Measurements from ENCODE around the gene PREX1.
"Not testable (repeated sequence)": the region's sequence is repeated elsewhere in the genome, so short reads cannot be mapped to it uniquely, and the experiment has no call there.

PREX1 gene

DNA sequence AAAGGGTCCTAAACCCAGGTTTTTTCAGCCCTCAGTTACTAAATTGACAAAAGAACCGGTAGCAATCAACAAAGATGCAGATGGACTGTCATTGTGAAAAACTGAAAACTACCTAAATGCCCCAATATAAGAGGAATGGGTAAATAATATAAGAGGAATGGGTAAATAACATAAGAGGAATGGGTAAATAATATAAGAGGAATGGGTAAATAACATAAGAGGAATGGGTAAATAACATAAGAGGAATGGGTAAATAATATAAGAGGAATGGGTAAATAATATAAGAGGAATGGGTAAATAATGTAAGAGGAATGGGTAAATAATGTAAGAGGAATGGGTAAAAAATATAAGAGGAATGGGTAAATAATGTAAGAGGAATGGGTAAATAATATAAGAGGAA is 15.7 kb downstream of the PREX1 start:
- DNase-seq, result not testable (repeated sequence)

DNA sequence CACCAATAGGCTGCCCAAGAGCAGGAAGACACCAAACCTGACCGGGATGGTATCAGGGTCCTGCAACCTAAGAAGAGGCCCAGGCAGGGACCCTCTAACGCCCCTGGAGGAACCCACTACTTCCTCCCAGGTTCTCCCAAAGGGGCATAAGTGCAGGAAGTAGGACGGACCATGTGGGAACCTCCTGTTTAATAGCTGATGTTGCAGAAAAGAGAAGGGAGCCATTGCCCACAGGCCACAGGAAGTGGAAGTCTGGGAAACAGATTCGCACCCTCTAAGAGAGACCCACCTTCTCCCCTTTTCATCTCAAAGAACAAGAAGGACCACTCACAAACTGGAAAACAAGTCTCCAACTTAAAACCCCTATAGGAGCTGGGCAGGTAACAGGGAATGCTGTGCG is 18.1 kb downstream of the PREX1 start:
- DNase-seq, result no peak

DNA sequence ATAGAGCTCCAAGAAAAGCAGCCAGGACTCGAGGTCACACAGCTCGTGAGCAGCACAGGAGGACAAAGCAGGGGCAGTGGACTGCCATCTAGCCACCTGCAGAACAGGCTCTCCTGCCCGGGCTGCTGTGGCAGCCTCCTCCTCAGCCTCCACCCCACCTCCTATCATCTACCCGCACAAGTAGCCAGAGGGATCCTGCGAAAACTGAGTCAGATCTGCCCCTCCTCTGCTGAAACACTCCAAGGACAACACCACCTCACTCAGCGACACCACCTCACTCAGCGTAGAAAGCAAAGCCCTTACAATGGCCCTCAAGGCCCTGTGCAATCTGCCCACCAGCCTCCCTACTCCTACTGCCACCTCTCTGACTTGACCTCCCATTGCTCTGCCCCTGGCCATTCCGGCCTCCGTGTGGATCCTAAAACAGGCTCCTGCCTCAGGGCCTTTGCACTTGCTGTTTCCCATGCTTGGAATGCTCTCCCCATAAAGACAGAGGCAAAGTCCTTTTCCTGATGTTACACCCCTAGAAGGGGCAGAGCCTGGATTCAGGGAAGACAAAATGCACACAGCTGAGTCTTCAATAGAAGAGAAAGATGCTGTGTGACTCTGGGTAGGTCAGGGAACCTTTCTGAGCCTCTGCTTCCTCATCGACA is 19.3 kb downstream of the PREX1 start:
- DNase-seq, result no peak

DNA sequence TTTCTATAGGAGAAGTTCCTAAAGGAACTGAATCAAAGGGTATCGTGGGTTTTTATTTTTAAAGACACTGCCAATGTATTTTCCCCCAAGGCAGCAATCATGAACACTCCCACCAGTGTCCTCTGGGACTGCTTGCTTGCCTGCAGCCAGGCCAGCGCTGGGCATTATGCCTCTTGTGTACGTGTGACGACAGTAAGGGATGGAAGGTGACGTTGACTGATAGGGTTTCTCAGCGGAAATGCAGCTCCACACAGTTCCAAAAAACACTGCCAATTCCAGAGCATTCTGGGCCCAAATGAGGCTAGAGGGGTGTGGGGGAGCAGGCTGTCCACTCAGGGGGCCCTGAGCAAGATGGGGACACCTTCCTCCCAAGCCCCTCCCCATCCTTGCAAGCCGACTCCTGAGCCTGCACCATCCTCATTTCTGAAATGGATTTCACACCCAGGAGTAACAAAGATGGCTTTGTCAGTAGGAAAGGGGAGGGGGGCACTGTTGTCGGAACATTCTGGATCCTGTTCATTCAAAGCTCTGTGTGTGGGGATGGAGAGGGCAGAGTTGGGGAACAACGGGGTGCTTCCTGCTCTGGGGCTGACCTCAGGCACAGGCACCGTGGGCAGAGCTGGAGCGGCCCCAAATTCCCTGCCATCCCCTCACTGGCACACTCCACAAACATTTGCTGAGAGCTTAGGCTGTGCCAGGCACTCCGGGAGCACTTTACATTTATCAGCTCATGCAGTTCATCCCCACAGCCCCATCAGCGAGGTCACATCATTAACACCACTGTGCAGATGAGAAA is 20.0 kb downstream of the PREX1 start:
- DNase-seq, result no peak

DNA sequence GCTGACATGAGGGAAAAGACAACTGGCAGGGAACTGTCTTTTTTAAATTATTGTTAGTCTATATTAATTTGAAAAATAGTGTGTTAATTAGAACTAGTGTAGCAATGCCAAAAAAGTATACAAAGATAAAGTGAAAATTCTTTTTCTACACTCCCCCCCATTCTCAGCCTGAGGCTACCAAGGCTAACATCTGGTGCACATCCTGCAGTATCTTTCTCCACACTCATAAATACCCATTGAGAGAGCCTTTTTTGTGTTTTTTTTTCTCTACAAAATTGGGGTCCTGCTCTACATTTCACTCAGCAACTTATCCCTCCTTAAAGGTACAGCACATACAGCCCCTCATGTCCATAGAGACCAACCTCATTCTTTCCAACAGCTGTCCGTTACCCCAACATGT is 20.7 kb downstream of the PREX1 start:
- DNase-seq, result no peak

DNA sequence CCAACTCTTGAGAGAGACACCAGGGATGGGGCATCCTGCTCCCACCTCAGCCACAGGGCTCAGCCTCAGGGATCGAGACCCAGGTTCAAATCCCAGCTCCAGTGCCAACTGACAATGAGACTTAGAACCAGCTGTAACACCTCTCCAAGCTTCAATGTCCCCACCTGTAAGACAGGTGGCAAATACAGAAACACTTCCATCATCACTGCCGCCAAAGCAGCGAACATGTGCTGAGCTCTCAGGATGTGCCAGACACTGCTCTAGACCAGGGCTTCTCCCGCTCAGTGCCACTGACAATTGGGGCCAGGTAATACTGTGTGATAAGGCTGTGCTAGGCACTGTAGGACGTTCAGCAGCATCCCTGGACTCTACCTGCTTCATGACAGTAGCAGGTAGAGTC is 22.1 kb downstream of the PREX1 start:
- DNase-seq, result no peak

DNA sequence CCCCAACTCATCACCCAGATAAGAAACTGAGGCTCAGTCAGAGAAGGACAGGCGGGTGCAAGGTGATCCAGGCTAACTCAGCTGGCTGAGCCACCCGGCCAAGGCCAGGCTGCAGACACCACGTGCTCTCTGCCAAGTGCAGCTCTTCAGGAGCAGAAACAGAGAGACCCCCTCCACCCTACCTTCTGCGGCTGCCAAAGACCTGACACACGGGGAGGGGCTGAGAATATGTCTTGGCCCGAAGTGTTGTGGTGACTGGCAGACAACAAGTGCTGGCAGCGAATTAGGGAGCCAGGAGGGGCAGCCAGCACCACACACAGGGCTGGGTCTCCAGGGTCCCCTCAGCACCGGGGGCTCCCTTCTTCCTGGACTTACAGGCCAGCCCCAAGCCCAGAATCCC is 22.5 kb downstream of the PREX1 start:
- no peak for DNase-seq

DNA sequence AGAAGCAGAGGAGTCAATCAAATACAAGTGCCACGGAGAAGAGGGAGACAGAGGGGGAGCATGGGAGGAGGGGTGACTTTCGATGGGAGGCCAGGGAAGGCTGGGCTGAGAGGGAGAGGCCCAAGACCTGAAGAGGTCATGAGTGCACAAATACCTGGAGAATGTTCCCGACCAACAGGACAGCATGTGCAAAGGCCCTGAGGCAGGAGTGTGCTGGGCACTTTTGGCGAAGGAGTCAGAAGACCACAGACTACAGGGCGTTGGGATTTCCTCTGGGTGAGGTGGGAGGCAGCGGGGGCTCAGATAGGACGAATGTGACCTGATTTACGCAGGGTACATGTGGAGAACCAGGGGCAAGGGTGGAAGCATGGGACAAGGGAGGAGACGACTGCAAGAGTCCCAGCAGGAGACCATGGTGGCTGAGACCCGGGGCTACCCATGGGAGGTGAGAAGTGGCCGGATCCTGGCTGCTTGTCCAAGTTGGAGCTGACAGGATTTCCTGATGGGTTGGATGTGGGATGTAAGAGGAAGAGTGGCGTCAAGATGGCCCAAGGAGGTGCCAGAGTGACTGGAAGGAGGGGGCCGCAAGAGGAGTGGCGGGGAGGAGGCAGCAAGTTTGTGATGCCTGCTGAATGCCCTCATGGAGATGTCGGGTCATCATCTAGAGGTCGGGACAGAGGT is 23.4 kb downstream of the PREX1 start:
- DNase-seq, result no peak

DNA sequence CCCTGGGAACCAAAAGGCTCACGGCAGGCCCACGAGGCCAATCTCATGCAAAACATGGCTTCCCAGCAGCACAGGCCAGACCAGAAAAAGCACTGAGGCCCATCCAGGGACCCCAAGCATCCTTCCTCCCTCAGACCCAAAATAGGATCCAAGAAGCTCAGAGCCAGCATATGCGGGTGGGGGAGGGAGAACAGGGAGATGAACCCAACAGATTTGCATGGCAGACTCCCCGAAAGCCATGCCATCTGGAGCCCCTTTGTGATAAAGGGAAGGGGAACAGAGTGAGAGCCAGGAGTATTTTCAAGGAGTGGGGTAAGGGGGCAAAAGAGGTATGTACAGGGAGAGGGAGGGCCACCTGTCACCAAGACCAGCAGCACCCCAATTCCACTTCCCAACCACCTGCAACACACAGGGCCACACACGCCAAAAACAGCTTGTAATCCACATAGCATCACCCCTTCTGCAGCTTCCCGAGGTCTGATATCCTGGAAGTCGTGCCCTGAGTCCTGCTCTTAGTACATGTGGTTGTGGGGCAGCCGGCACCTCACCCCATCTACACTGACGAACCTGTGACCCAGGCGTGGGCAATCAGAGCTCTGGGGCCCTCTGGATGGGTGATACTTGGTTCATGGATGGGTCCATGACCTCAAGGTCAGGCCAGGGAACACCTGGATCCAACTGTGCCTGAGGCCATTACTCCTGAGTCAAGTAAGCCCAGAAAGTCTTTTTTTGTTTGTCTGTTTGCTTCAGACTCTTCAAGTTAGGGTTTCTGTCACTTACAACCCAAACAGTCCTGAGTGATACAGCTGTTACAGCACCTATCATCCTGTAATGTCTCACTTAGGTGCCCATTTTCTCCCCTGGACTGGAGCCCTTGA is 24.4 kb downstream of the PREX1 start:
- no peak for DNase-seq

DNA sequence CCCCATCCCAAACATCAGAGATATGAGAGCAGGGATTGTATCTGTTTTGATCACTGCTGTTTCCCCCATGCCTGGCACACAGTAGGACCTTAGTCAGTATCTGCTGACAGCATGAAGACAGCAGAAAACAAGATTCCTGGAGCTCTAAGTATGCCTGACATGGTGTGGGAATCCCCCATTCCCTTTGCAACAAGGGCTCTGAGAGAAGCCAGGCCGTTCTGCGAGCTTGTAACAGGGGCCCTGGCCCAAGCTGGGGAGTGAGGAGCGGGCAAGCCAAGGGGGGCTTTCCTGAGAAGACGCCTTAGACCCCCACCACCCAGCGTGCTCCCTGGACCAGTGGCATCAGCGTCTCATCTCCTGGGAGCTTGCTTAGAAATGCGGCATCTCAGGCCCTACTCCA is 25.2 kb downstream of the PREX1 start:
- DNase-seq, result no peak

DNA sequence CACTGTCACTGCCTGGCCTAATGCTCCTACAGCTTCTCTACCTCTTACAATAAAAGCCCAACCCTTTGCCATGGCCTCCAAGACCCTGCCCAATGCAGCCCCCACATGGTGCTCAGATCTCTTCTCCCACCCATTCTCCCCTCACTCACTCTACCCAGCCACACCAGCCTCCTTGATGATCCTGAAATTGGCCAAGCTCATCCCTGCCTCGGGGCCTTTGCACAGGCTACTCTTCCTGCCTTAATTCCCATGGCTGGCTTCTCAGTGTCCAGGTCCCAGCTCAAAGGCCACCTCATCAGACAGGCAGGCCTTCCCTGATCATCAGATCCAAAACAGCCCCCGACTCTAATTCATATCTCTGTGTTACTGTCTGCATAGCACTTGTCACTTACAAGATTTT is 25.6 kb downstream of the PREX1 start:
- DNase-seq, result no peak

DNA sequence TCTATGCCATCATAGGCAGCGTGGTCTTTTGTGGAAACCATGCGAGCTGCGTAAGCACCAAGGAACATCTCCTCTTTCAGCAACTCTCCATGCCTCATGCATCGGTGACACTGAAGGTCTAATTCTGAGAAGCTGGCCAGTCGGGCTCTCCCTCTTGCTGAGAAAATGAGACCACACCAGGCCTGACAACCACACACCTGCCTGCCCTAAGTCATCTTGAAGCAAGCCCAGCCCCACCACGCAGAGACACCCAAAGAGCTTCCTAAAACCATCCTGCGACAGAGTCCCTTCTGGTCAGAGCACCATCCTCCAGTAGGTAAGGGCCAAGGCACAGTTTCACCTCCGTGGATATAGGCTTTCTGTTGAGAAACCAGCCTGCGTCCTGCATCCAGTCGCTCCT is 26.6 kb downstream of the PREX1 start:
- no peak for DNase-seq

DNA sequence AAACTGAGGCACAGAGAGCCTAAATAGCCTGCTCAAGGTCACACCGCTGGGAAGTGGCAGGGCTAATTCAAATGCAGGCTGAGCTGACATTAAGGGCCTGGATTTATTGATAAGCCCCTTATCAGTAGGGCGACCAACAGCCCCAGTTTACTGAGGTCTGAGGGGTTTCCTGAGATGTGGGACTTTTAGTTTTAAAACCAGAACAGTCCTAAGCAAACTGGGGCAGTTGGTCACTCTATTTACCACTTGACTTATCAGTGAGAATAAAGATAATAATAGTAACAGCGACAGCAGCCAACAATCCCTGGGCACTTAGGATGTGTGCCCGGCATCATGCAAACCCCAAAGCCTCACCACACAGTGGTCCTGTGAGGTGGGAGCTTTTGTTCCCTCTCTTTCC is 27.6 kb downstream of the PREX1 start:
- no peak for DNase-seq

DNA sequence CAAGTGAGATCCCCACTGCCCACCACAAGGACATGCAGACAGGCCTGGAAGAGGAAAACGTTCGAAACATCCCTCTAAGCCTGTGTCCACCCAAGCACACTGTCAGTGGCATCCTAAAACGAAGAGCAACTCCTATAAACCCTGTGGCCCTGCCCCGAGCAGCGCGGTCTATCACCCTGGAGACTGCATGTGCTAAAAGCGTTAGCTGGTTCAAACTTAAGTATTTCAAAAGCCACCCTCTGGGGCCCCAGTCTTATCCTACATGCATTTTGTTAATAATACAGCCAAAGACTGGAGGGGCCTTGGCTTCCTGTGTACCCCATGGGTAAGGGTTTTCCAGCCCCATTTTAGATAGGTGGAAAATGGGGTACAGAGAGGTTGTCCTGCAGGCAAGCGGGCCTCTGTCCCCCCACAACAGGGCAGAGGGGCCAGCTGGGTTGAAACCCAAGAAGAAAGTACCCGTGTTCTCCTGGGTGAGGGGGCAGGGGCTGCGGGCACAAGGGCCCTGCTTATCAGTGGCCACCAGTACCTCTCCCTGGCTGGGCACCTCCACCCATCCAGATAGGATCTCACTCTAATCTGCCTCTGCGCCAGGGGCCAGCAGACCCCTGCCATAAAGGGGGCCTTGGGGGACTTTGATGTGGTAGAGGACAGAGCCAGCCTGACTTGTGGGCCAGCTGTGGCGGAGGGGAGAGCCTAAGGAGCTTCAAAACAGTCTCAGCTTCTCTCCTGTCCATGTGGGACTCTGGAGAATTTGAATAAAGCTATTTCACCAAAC is 28.3 kb downstream of the PREX1 start:
- DNase-seq, result no peak

DNA sequence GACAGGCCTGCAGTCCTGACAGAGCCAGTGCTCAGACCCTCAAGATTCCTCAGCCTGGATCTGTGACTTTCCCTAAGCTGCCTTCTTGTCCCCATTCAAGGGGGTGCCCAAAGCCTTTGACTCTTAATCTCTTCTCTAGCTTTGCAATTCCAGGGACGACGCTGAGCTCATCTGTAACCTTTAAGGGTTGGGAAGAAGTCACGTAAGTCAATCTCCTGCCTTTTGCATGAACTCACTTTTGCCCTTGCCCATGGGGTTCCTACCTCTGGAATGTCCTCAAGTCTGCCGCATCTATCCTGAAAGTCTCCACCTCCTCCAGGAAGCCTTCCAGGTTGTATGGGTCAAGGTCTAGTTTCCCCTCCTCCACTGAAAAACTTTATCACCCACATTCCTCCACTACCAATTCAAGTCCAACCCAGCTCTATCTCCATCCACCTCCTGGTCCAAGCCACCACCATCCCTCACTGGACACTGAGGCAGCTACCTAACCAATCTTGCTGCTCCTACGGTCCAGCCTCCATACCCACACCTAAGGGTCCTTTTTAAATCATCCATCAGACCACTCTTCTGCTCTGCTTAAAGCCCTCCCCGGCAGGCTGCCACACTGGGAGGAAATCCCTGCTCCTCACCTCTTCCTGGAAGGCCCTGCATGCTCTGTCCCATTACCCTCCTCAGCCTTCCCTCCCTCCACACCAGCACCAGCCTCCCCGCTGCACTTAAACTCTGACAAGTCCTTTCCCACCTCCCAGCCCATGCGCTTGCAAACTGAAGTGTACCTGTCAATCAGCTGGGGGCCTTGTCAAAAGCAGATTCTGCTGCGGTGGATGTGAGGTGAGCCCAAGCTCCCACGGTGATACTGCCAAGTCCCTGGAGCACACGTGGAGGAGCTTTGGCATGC is 29.7 kb downstream of the PREX1 start:
- DNase-seq, result no peak

DNA sequence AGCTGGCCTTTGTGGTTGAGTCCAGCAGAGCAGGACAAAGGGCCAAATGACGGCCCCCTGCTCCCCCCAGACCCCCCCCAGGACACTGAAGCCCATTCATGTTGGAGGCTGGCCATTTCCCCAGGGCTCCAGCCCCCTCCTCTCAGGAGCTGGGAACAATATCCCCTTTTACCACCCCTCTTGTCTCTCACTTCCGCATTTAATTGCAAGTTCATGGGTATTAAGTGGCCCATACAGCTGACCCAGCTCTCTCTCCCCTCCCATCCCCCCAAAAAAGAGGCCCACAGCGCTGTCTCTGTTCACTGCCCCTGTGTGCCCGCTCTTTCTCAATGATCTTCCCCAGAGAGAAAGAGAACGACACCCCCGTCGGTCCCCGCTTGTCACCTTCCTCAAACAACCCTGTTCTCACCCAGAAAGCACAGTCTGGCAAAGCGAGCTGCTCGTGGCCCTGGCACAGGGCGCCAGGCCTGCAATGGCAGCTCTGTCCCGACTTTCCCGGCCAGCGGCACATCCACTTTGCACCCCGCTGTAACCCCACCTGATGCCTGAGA is 30.4 kb downstream of the PREX1 start:
- DNase-seq, result no peak

DNA sequence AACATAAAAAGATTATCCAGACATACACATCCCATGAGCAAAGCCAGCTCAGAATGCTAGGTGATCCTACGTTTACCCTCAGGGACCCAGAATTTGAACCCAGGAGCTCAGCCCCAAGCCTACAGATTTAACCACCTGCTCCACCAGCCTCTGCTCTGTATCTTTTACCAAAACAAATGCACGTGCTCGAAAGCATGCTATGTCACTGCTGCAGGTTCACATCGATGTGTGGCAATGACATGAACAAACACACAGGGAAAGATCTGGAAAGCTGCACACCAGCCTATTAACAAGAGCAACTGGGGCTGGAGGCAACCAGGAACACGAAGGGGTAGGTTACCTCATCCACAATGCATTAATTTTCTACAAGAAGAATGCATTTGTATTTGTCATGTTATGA is 32.1 kb downstream of the PREX1 start:
- no peak for DNase-seq

DNA sequence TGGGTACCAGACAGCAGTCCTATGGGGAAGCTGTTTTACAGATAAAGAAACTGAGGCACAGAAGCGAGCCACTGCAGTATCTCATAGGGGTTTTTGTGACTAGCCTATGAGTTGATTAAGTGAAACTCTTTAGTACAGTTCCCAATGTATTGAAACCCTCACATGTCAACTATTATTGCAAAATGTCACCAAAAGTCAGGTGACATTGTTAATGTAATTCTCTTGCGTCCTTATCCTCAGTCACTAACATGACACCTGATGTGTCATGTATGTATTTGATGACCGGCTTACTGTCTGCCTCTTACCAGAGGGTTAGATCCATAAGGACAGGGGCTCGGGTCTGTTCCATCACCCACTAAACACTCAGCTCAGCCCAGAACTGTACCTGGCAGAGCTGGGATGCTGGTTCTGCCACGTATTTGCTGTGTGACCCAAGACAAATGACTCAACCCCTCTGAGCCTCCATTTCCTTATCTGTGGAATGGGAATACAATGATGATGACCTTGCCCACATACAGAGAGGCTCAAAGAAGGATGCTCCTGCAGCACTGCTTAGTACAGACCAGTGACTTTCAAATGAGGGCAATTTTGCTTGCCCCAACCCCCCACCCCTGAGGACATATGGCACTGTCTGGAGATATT is 32.9 kb downstream of the PREX1 start:
- DNase-seq, result no peak

DNA sequence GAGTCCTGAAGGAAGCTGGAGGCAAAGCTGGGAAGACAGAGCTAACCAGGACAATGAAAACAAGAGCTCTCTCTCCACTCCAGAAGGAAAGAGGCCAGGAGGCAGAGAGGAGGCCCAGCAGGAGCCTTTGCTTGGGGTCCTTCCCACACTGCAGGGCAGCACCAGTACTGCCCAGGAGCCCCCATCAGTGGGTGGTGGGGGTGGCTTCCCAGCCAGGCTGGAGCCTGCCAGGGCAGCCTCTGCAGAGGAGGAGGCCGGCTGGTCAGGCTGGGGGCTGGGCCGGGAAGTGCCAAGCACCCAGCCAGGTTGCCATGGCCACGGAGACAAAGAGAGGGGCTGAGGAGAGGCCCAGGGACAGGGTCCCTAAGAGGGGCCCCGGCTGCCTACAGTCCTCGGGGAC is 33.4 kb downstream of the PREX1 start:
- no peak for DNase-seq

DNA sequence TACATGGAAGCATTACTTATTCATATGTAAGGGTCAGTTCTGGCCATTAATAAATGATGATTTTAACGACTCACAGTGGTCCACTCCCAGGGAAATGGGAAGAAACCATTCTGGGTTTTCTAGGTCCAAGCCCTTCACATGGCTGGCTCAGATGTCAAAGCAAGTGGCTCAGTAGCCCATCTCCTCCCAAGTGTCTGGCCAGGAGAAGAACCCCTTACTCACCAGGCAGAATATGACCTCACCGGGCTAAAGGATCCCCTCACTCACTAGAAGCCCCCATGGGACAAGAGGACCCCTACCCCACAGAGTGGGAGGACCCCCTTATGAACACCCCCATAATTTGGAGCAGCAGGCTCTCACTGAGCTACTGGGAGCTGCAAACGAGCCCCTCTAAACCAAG is 34.0 kb downstream of the PREX1 start:
- no peak for DNase-seq

DNA sequence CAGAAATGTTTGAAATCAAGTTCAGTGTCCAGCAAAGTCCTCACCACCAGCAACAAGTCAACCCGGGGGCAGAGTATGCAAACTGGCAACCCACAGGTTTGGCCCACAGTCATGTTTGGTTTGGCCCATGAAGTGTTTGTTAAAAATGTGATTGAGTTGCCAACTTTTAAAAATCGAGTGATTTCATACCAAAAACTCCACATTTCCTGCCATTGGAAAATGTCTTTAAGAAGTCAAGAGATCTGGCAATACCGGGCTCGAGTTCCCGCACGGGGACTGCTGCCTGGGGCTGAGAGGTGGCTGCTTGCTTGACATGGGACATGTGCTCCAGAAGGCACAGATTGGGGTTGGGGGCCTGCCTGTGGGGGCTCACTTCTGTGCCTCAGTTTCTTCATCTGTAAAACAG is 36.1 kb downstream of the PREX1 start:
- no peak for DNase-seq

Data from NCI-H1092 (cell line).